ENCODE measurements around the gene SPDYA. TPM values are rescaled to one million over a fixed set of nuclear protein-coding genes. Genes with fewer than 3 reads are reported as not detected.

SPDYA gene
- polyA plus RNA-seq, 1 donor from 2014 or later = 0.46 TPM

DNA sequence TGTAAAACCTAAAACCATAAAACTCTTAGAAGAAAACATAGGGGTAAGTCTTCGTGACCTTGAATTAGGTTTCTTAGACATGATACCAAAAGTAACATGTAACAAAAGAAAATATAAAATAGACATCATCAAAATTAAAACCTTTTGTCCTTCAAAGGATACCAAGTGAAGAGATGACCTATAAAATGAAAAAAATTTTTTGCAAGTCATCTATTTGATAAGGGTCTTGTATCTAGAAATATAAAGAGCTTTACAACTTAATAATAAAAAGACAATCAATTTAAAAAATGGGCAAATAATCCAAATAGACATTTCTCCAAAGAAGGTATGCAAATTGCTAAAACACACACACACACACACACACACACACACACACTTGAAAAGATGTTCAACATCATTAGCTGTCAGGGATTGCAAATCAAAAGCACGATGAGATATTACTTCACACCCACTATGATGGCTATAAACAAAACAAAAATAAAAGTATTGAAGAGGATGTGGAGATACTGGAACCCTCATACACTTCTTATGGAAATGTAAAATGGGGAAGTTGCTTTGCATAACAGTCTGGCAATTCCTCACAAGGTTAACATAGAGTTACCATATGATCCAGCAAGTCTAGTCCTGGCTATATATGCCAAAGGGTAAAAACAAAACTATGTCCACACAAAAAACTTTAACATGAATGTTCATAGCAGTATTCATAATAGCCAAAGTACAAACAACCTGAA is 23.3 kb downstream of the SPDYA start:
- no peak for TF ChIP-seq EZH2 (IDR thresholded peaks at IDR 0.05; ENCODE audit: borderline replicate concordance, insufficient read depth, low read length, poor library complexity, severe bottlenecking)
- no peak for TF ChIP-seq SMC3 (conservative IDR thresholded peaks at IDR 0.05; ENCODE audit: poor library complexity)
- TF ChIP-seq, protein P1, sequence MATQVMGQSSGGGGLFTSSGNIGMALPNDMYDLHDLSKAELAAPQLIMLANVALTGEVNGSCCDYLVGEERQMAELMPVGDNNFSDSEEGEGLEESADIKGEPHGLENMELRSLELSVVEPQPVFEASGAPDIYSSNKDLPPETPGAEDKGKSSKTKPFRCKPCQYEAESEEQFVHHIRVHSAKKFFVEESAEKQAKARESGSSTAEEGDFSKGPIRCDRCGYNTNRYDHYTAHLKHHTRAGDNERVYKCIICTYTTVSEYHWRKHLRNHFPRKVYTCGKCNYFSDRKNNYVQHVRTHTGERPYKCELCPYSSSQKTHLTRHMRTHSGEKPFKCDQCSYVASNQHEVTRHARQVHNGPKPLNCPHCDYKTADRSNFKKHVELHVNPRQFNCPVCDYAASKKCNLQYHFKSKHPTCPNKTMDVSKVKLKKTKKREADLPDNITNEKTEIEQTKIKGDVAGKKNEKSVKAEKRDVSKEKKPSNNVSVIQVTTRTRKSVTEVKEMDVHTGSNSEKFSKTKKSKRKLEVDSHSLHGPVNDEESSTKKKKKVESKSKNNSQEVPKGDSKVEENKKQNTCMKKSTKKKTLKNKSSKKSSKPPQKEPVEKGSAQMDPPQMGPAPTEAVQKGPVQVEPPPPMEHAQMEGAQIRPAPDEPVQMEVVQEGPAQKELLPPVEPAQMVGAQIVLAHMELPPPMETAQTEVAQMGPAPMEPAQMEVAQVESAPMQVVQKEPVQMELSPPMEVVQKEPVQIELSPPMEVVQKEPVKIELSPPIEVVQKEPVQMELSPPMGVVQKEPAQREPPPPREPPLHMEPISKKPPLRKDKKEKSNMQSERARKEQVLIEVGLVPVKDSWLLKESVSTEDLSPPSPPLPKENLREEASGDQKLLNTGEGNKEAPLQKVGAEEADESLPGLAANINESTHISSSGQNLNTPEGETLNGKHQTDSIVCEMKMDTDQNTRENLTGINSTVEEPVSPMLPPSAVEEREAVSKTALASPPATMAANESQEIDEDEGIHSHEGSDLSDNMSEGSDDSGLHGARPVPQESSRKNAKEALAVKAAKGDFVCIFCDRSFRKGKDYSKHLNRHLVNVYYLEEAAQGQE (IDR thresholded peaks at IDR 0.05; ENCODE audit: borderline replicate concordance) = no peak
- TF ChIP-seq POLR2AphosphoS5 (IDR thresholded peaks at IDR 0.05) = no peak
- TF ChIP-seq MXI1 (conservative IDR thresholded peaks at IDR 0.05; ENCODE audit: poor library complexity, severe bottlenecking) = no peak
- TF ChIP-seq TAF1 (IDR thresholded peaks at IDR 0.05; ENCODE audit: low read depth) = no peak
- no peak for TF ChIP-seq RAD21 (conservative IDR thresholded peaks at IDR 0.05)
- TF ChIP-seq, protein P2, sequence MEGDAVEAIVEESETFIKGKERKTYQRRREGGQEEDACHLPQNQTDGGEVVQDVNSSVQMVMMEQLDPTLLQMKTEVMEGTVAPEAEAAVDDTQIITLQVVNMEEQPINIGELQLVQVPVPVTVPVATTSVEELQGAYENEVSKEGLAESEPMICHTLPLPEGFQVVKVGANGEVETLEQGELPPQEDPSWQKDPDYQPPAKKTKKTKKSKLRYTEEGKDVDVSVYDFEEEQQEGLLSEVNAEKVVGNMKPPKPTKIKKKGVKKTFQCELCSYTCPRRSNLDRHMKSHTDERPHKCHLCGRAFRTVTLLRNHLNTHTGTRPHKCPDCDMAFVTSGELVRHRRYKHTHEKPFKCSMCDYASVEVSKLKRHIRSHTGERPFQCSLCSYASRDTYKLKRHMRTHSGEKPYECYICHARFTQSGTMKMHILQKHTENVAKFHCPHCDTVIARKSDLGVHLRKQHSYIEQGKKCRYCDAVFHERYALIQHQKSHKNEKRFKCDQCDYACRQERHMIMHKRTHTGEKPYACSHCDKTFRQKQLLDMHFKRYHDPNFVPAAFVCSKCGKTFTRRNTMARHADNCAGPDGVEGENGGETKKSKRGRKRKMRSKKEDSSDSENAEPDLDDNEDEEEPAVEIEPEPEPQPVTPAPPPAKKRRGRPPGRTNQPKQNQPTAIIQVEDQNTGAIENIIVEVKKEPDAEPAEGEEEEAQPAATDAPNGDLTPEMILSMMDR (IDR thresholded peaks at IDR 0.05; ENCODE audit: poor library complexity, severe bottlenecking) = no peak
- Histone ChIP-seq H3K79me2 (replicated peaks; ENCODE audit: insufficient read depth, low read length) (no peaks in the 10 kb centered on the region), H3F3A (ENCODE audit: insufficient read depth, low read length, poor library complexity, severe bottlenecking) (no peaks in the 10 kb centered on the region), H4K20me1 (ENCODE audit: insufficient read depth) (no peaks in the 10 kb centered on the region), H3K4me2 (ENCODE audit: low read length) (no peak overlapping the region), H3K9ac (ENCODE audit: low read length) (no peak overlapping the region), H3K27ac (ENCODE audit: low read length) (no peak overlapping the region), H3K4me3 (ENCODE audit: low read length) (no peak overlapping the region), H3K27me3 (ENCODE audit: insufficient read depth, low read depth, low read length) (no peaks in the 10 kb centered on the region), H3K36me3 (ENCODE audit: insufficient read depth, low read length) (no peaks in the 10 kb centered on the region), H2AFZ (ENCODE audit: low read depth, low read length) (no peak overlapping the region), H3K9me2 (ENCODE audit: insufficient read depth, low read length) (no peaks in the 10 kb centered on the region), H3K9me3 (ENCODE audit: low read length) (no peaks in the 10 kb centered on the region)

DNA sequence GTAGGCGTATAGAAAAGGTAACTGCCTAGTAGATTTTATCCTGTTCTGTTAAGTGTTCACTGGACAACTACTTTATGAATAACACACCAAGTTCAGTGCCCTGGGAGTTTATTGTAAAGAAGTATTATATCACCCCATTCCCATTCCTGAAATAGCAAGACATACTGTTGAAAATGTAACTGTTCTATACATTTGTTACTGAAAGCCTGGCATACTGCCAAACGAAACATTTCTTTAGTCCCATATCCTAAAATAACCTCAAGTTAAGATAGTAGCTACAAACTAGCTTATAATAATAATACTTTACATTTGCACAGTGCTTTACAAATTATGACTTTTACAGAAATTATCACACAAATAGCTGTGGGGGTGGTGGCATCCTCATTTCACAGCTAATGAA is 25.1 kb downstream of the SPDYA start:
- Histone ChIP-seq H3K36me3 (ENCODE audit: insufficient read depth, low read length) (no peaks in the 10 kb centered on the region), H3K27me3 (ENCODE audit: insufficient read depth, low read depth, low read length) (no peaks in the 10 kb centered on the region), H2AFZ (ENCODE audit: low read depth, low read length) (no peak overlapping the region), H3K27ac (ENCODE audit: low read length) (no peak overlapping the region), H3K9me2 (ENCODE audit: insufficient read depth, low read length) (no peaks in the 10 kb centered on the region), H3K79me2 (replicated peaks; ENCODE audit: insufficient read depth, low read length) (no peaks in the 10 kb centered on the region), H3K9ac (ENCODE audit: low read length) (no peak overlapping the region), H3K4me2 (ENCODE audit: low read length) (no peak overlapping the region), H3K4me3 (ENCODE audit: low read length) (no peak overlapping the region), H4K20me1 (ENCODE audit: insufficient read depth) (no peaks in the 10 kb centered on the region), H3K9me3 (ENCODE audit: low read length) (no peaks in the 10 kb centered on the region), H3F3A (ENCODE audit: insufficient read depth, low read length, poor library complexity, severe bottlenecking) (no peaks in the 10 kb centered on the region)
- TF ChIP-seq POLR2AphosphoS5 (IDR thresholded peaks at IDR 0.05) (no peak), EZH2 (IDR thresholded peaks at IDR 0.05; ENCODE audit: borderline replicate concordance, insufficient read depth, low read length, poor library complexity, severe bottlenecking) (no peak), TAF1 (IDR thresholded peaks at IDR 0.05; ENCODE audit: low read depth) (no peak), SMC3 (conservative IDR thresholded peaks at IDR 0.05; ENCODE audit: poor library complexity) (no peak), MXI1 (conservative IDR thresholded peaks at IDR 0.05; ENCODE audit: poor library complexity, severe bottlenecking) (no peak), RAD21 (conservative IDR thresholded peaks at IDR 0.05) (no peak)
- TF ChIP-seq, protein P1 (IDR thresholded peaks at IDR 0.05; ENCODE audit: borderline replicate concordance) = no peak
- TF ChIP-seq, protein P2 (IDR thresholded peaks at IDR 0.05; ENCODE audit: poor library complexity, severe bottlenecking) = no peak

All from neural cell (in vitro differentiated cells).